Activated T-helper 1 cell treated with anti-CD3 and anti-CD28 coated beads, Interleukin-12 subunit alpha, Interleukin-12 subunit beta, Interleukin-2, Interleukin-4 antibody, amounts not matched to agents 30 ng/mL and 10 ng/mL and 1 ng/mL, durations not matched to agents 14 hours and 24 hours and 36 hours (primary cell): Measurements from ENCODE around the gene TECTB. TPM values are rescaled to one million over a fixed set of nuclear protein-coding genes. Genes with fewer than 3 reads are reported as not detected.
"Not testable (repeated sequence)": the region's sequence is repeated elsewhere in the genome, so short reads cannot be mapped to it uniquely, and the experiment has no call there.

ENCODE experiments used
- DNase-seq: peaks from one replicate; pipeline ENCODE4 v3.0.0; 2021; ENCODE audit warnings: low spot score
- H3K27ac Mint-ChIP-seq: one replicate; pipeline ENCODE4 v1.8.0; 2021; ENCODE audit warnings: mild to moderate bottlenecking, mixed read lengths
- H3K27me3 Mint-ChIP-seq: one replicate; pipeline ENCODE4 v1.8.0; 2022; ENCODE audit warnings: mild to moderate bottlenecking, moderate library complexity, mixed read lengths; ENCODE audit not compliant: insufficient read depth
- H3K36me3 Mint-ChIP-seq: one replicate; pipeline ENCODE4 v1.8.0; 2021; ENCODE audit warnings: low read depth, mixed read lengths
- H3K4me1 Mint-ChIP-seq: one replicate; pipeline ENCODE4 v1.8.0; 2021; ENCODE audit warnings: low read depth, mixed read lengths
- H3K4me3 Mint-ChIP-seq: one replicate; pipeline ENCODE4 v1.8.0; 2021; ENCODE audit warnings: mild to moderate bottlenecking, moderate library complexity, mixed read lengths
- H3K9me3 Mint-ChIP-seq: one replicate; pipeline ENCODE4 v1.8.0; 2021; ENCODE audit warnings: mixed read lengths
- intact Hi-C: fragments of 100-400 bp; cut with micrococcal nuclease; formaldehyde crosslinking; loops from one replicate; pipeline ENCODE4 v1.15.1; 2024
- total RNA-seq: library from RNA; stranded (reverse); gene quantifications from 2 replicates; pipeline ENCODE4 v1.2.3, GENCODE V29; 2022

The TECTB gene
- total RNA-seq, 1 donor from 2014 or later: not detected

GRCh38 chr10:112250555-112250954 is 32.6 kb upstream of the TECTB start:
- Mint-ChIP-seq H3K27me3 (peaks cover 3% of the 10 kb centered on the region), H3K27ac (no peak overlapping the region), H3K36me3 (no peaks in the 10 kb centered on the region), H3K9me3 (peaks cover 19% of the 10 kb centered on the region), H3K4me1 (no peaks in the 10 kb centered on the region), H3K4me3 (no peak overlapping the region)
- no peak for DNase-seq
- intact Hi-C loops: no loop called here

GRCh38 chr10:112251238-112251637 is 32.0 kb upstream of the TECTB start:
- H3K4me1 Mint-ChIP-seq, H3K36me3 Mint-ChIP-seq, DNase-seq, intact Hi-C loops, H3K4me3 Mint-ChIP-seq, H3K27ac Mint-ChIP-seq, H3K27me3 Mint-ChIP-seq: not testable (repeated sequence)
- peaks cover 19% of the 10 kb centered on the region for H3K9me3 Mint-ChIP-seq

DNA sequence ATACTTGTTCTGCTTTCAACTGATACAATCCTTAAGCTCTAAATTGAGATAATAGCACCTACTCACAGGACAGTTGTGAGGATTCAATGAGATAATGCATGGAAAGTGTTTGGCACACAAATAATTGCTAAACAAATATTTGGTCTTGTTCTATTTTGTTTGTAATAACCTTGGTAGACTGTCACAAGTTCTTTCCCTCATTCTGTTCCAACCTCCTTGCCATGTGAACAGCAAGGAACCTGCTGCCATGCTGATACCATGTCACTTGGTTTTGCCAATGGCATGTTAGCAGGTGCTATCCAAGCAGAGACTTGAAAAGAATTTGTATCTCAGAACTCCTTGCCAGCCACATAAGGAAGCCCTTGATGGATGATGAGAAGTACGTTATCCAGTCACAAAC is 24.8 kb upstream of the TECTB start:
- Mint-ChIP-seq H3K9me3 (no peaks in the 10 kb centered on the region), H3K27me3 (peaks cover 6% of the 10 kb centered on the region), H3K4me1 (no peaks in the 10 kb centered on the region), H3K36me3 (no peaks in the 10 kb centered on the region), H3K4me3 (no peak overlapping the region), H3K27ac (no peak overlapping the region)
- intact Hi-C loops: no loop called here
- no peak for DNase-seq

DNA sequence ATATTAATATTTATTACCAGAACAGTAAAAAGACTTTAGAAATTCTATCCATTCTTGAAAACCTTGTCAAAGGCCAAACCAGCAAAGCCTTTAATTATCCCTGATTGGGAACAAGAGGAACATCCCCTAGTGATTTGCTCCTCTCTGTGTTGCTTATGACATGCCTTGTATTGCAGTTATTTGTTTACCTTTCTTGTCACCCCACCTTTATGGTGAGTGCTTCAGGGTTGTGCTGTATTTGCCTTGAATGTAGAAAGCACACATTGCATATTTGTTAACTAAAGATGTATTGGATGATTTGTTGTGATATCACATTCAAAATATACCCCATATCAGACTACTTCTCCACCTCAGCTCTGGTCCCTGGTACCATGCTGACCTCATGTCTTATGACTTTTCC is 23.5 kb upstream of the TECTB start:
- intact Hi-C loops: no loop called here

DNA sequence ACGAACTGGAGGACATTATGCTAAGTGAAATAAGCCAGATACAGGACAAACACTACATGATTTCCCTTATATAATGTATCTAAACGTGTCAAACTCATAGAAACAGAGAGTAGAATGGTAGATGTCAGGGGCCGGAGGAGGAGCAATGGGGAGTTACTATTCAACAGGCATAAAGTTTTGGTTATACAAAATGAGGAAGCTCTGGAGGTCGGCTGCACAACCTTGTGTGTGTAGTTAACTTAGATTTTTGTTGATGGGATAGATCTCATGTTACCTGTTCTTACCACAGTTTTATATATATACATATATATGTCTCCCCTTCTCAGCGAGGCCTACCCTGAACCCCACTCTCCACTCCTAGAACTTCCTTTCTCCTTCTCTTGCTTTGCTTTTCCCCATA is 22.4 kb upstream of the TECTB start:
- peaks cover 6% of the 10 kb centered on the region for H3K27me3 Mint-ChIP-seq
- DNase-seq: no peak
- no peaks in the 10 kb centered on the region for H3K36me3 Mint-ChIP-seq
- no peak overlapping the region for H3K27ac Mint-ChIP-seq
- intact Hi-C loops: no loop called here
- H3K9me3 Mint-ChIP-seq: no peaks in the 10 kb centered on the region
- H3K4me1 Mint-ChIP-seq: no peaks in the 10 kb centered on the region
- H3K4me3 Mint-ChIP-seq: no peak overlapping the region

More for the DNA sequence above, 23.5 kb upstream of the TECTB start:
- Mint-ChIP-seq H3K27me3 (peaks cover 6% of the 10 kb centered on the region), H3K27ac (no peak overlapping the region), H3K9me3 (no peaks in the 10 kb centered on the region), H3K36me3 (no peaks in the 10 kb centered on the region), H3K4me3 (no peak overlapping the region), H3K4me1 (no peaks in the 10 kb centered on the region)
- no peak for DNase-seq

- intact Hi-C loops: no loop called here
Measured at GRCh38 chr10:112261281-112261822, 21.8 kb upstream of the TECTB start.

GRCh38 chr10:112262546-112262945 is 20.7 kb upstream of the TECTB start:
- DNase-seq: no peak
- H3K36me3 Mint-ChIP-seq: no peaks in the 10 kb centered on the region
- intact Hi-C loops: no loop called here
- no peak overlapping the region for H3K4me3 Mint-ChIP-seq
- no peak overlapping the region for H3K27ac Mint-ChIP-seq
- no peaks in the 10 kb centered on the region for H3K4me1 Mint-ChIP-seq
- no peaks in the 10 kb centered on the region for H3K9me3 Mint-ChIP-seq
- H3K27me3 Mint-ChIP-seq: peaks cover 6% of the 10 kb centered on the region

More at GRCh38 chr10:112261281-112261822, 21.8 kb upstream of the TECTB start:
- Mint-ChIP-seq H3K36me3 (no peaks in the 10 kb centered on the region), H3K4me1 (no peaks in the 10 kb centered on the region), H3K27me3 (peaks cover 6% of the 10 kb centered on the region), H3K27ac (no peak overlapping the region), H3K4me3 (no peak overlapping the region), H3K9me3 (no peaks in the 10 kb centered on the region)
- no peak for DNase-seq

- Mint-ChIP-seq H3K27me3 (no peaks in the 10 kb centered on the region), H3K4me1 (no peaks in the 10 kb centered on the region), H3K9me3 (no peaks in the 10 kb centered on the region), H3K4me3 (no peak overlapping the region), H3K36me3 (no peaks in the 10 kb centered on the region), H3K27ac (no peak overlapping the region)
- intact Hi-C loops: no loop called here
- no peak for DNase-seq
Measured at GRCh38 chr10:112265745-112266144, 17.5 kb upstream of the TECTB start.

DNA sequence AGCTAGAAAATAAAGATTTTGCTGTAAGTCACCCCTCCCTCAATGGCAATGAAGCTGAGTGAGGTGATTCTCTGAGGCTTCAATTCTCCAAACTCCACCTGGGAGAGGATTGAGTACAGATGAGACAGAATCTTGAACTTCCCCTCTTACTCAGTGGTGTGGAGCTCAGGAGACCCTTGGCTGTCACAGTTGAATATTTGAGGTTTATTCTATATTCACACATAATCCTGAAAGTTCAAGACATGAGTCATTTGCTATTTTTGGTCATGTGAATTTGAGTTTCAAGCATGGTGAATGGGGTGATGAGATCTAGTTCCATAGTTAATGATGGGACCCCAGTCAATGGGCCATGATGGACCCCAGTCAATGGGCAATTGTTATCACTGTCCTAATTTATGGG is 13.9 kb upstream of the TECTB start:
- no peak overlapping the region for H3K27ac Mint-ChIP-seq
- H3K4me3 Mint-ChIP-seq: no peak overlapping the region
- DNase-seq: no peak
- H3K27me3 Mint-ChIP-seq: peaks cover 3% of the 10 kb centered on the region
- no peaks in the 10 kb centered on the region for H3K4me1 Mint-ChIP-seq
- no peaks in the 10 kb centered on the region for H3K9me3 Mint-ChIP-seq
- intact Hi-C loops: no loop called here
- no peaks in the 10 kb centered on the region for H3K36me3 Mint-ChIP-seq

DNA sequence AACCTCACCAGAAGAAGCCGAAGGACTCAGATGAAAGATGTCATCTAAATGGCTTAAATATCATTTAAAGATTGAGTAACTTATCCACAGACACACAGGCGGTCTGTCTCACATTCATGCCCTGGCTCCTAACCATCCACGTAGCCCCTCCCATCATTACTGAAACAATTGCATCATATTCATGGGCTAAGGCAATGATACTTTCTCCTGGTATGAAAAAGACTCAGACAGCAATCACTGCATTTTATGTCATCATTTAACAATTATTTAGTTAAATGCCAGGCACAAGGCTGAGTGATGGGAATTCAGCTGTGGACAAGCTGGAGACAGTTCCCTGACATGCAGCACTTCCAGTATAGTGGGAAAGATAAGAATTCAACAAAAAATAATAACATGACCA is 11.2 kb upstream of the TECTB start:
- Mint-ChIP-seq H3K9me3 (no peaks in the 10 kb centered on the region), H3K4me1 (no peaks in the 10 kb centered on the region), H3K27ac (no peak overlapping the region), H3K4me3 (no peak overlapping the region), H3K36me3 (no peaks in the 10 kb centered on the region), H3K27me3 (peaks cover 3% of the 10 kb centered on the region)
- intact Hi-C loops: no loop called here
- no peak for DNase-seq

DNA sequence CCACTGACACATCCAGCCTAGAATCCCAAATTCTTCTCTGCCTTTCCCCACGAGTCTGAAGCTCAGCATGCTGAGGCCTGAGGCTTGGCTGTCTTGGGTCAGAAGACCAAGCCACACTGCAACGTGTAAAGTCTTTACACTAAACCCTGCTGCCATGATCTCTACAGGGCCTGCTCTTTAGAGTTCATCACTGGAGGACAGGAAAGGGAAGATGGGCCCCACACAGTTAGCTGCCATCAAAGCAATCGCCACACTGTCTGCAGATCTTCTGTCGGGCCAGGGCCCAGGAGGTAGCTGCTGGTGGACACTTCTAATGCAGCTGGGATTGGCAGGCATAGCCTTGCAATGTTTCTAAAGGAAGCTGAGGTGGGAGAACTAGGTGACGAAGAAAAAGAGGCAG is 8.4 kb upstream of the TECTB start:
- intact Hi-C loops: no loop called here
- no peaks in the 10 kb centered on the region for H3K36me3 Mint-ChIP-seq
- no peak overlapping the region for H3K4me3 Mint-ChIP-seq
- H3K27me3 Mint-ChIP-seq: peaks cover 10% of the 10 kb centered on the region
- no peak for DNase-seq
- H3K27ac Mint-ChIP-seq: no peak overlapping the region
- H3K9me3 Mint-ChIP-seq: no peaks in the 10 kb centered on the region
- no peaks in the 10 kb centered on the region for H3K4me1 Mint-ChIP-seq

GRCh38 chr10:112275512-112276245 is 7.5 kb upstream of the TECTB start:
- DNase-seq: no peak
- no peaks in the 10 kb centered on the region for H3K9me3 Mint-ChIP-seq
- H3K36me3 Mint-ChIP-seq: no peaks in the 10 kb centered on the region
- peaks cover 10% of the 10 kb centered on the region for H3K27me3 Mint-ChIP-seq
- intact Hi-C loops: no loop called here
- no peaks in the 10 kb centered on the region for H3K4me1 Mint-ChIP-seq
- H3K4me3 Mint-ChIP-seq: no peak overlapping the region
- H3K27ac Mint-ChIP-seq: no peak overlapping the region

GRCh38 chr10:112278871-112279270 is 4.3 kb upstream of the TECTB start:
- DNase-seq: no peak
- no peak overlapping the region for H3K4me3 Mint-ChIP-seq
- H3K9me3 Mint-ChIP-seq: no peaks in the 10 kb centered on the region
- no peak overlapping the region for H3K27ac Mint-ChIP-seq
- intact Hi-C loops: no loop called here
- H3K36me3 Mint-ChIP-seq: no peaks in the 10 kb centered on the region
- H3K4me1 Mint-ChIP-seq: no peaks in the 10 kb centered on the region
- H3K27me3 Mint-ChIP-seq: peaks cover 10% of the 10 kb centered on the region

- no peak for DNase-seq
- Mint-ChIP-seq H3K27me3 (peaks cover 7% of the 10 kb centered on the region), H3K4me1 (no peaks in the 10 kb centered on the region), H3K36me3 (no peaks in the 10 kb centered on the region), H3K27ac (no peak overlapping the region), H3K4me3 (no peak overlapping the region), H3K9me3 (no peaks in the 10 kb centered on the region)
- intact Hi-C loops: no loop called here
Measured at GRCh38 chr10:112279433-112279832, 3.8 kb upstream of the TECTB start.
